Measurements from ENCODE around the gene ITIH2. TPM values are rescaled to one million over a fixed set of nuclear protein-coding genes. Genes with fewer than 3 reads are reported as not detected.
A peak's percentile ranks its signal among the peaks of the same experiment; 100 is the strongest.

Gene ITIH2
- total and polyA plus RNA-seq, 8 donors: 0.05 to 3.3 TPM; not detected in 6

- Histone ChIP-seq H3K4me1 (peaks cover 29 to 78% (median 51%) of the 10 kb centered on the region in 4 donors), H3K27me3 (no peaks in the 10 kb centered on the region), H3K4me3 (no peak overlapping the region), H3K36me3 (peaks cover 23 to 47% (median 38%) of the 10 kb centered on the region in 4 donors), H3K9me3 (no peaks in the 10 kb centered on the region), H3K27ac (peak overlapping the region in 1 of 5 donors; percentile 6)
- no peak for DNase-seq
- 56 to 71% (median 60%) methylated on average over 4 of the region's 4 CpGs for WGBS, 5 donors
- TF ChIP-seq EP300 (IDR thresholded peaks at IDR 0.05) (no peak), POLR2AphosphoS5 (IDR thresholded peaks at IDR 0.05) (no peak), POLR2A (IDR thresholded peaks at IDR 0.05) (no peak), CTCF (IDR thresholded peaks at IDR 0.05) (no peak)
- intact Hi-C loops (cut with DNase I; ENCODE audit: low total_unique reads): no loop called here
Measured at GRCh38 chr10:7794251-7795026, 91.3 kb downstream of the ITIH2 start.

DNA sequence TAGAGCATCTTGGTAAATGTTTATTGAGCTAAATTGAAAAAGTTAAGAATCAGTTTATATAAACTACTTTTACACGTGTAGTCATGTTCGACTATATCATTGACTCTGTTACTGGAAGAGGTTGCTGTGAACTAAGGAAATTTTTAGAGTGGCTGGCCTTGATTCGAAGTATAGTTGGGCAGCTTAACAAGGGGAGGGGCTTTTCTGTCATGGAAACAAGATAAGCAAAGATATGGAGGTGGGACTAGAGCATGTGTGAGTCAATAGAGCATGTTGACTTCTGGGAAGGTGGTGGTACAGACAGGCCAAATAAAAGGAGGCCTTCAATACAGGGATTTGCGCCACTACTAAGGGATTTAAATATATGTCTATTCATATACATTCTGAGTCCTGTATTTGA, 92.5 kb downstream of the ITIH2 start:
- Histone ChIP-seq H3K36me3 (peaks cover 32 to 59% (median 50%) of the 10 kb centered on the region in 4 donors), H3K27me3 (no peaks in the 10 kb centered on the region), H3K4me1 (peaks cover 26 to 67% (median 43%) of the 10 kb centered on the region in 4 donors), H3K27ac (peak overlapping the region in 1 of 5 donors; percentile 1), H3K9me3 (no peaks in the 10 kb centered on the region), H3K4me3 (no peak overlapping the region)
- WGBS, 5 donors: 17 to 46% (median 35%) methylated on average over 4 of the region's 4 CpGs
- TF ChIP-seq POLR2A (IDR thresholded peaks at IDR 0.05): no peak
- TF ChIP-seq POLR2AphosphoS5 (IDR thresholded peaks at IDR 0.05): peak in 2 of 3 donors; percentile 27 to 57
- intact Hi-C loops (cut with DNase I; ENCODE audit: low total_unique reads): no loop called here
- peak in 1 of 2 donors; percentile 64 for DNase-seq

DNA sequence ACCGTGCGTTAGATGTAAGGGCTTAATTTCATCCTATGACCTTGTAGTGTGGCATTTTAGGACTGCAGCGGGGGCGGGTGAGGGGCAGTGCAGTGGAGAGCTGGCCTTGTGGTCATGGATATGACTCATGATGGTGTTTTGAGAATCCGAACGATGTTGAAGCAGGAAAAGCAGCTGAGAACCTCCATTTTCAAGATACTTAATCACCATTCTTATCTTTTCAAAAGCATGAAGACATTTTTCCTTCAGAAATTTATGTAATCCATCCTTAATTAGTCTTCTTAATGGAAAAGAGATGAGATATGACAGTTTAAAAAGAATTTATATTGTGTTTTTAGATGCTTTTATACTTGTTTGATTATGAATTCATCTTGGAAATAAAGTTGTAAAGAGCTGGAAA, 94.5 kb downstream of the ITIH2 start:
- no peak overlapping the region for H3K4me3 ChIP-seq
- peaks cover 15 to 47% (median 29%) of the 10 kb centered on the region in 4 donors for H3K4me1 ChIP-seq
- 59 to 70% (median 68%) methylated on average over 6 of the region's 6 CpGs for WGBS, 5 donors
- no peak for DNase-seq
- H3K9me3 ChIP-seq: no peaks in the 10 kb centered on the region
- peaks cover 50 to 73% (median 69%) of the 10 kb centered on the region in 4 donors for H3K36me3 ChIP-seq
- intact Hi-C loops (cut with DNase I; ENCODE audit: low total_unique reads): no loop called here
- no peaks in the 10 kb centered on the region for H3K27me3 ChIP-seq
- TF ChIP-seq POLR2A (IDR thresholded peaks at IDR 0.05): no peak
- no peak for TF ChIP-seq EP300 (IDR thresholded peaks at IDR 0.05)
- TF ChIP-seq CTCF (IDR thresholded peaks at IDR 0.05): no peak
- no peak for TF ChIP-seq POLR2AphosphoS5 (IDR thresholded peaks at IDR 0.05)
- no peak overlapping the region for H3K27ac ChIP-seq

Other genes with a start within 250 kb of the ITIH2 start
- gene ITIH5, start 36.4 kb upstream of the ITIH2 start, total RNA-seq: 10 to 100 TPM; 10.4 to 28.6 (median 24.4) TPM
- 1 to 10 TPM; 4.0 to 6.4 (median 4.1) TPM for gene ITIH5, start 36.4 kb upstream of the ITIH2 start, polyA plus RNA-seq
- 10 to 100 TPM in 2 of 5 donors, 1 to 10 TPM in 3; 4.1 to 51.9 (median 8.1) TPM for gene KIN, start 84.7 kb downstream of the ITIH2 start, total RNA-seq
- gene KIN, start 84.7 kb downstream of the ITIH2 start, polyA plus RNA-seq: 10 to 100 TPM in 2 of 3 donors, 1 to 10 TPM in 1; 8.5 to 16.8 (median 12.5) TPM
- 100 to 1,000 TPM in 4 of 5 donors, 10 to 100 TPM in 1; 93.6 to 518 (median 250) TPM for gene ATP5F1C, start 84.9 kb downstream of the ITIH2 start, total RNA-seq
- 100 to 1,000 TPM; 400 to 648 (median 424) TPM for gene ATP5F1C, start 84.9 kb downstream of the ITIH2 start, polyA plus RNA-seq
- 10 to 100 TPM in 2 of 5 donors, 1 to 10 TPM in 3; 3.7 to 13.4 (median 6.5) TPM for gene TAF3, start 115.2 kb downstream of the ITIH2 start, total RNA-seq
- gene TAF3, start 115.2 kb downstream of the ITIH2 start, polyA plus RNA-seq: 10 to 100 TPM in 1 of 3 donors, 1 to 10 TPM in 2; 2.3 to 11.3 (median 4.4) TPM

Data from stomach (tissue), 9 donors.